IMR-90 (cell line): ENCODE measurements around the gene ZNF207. TPM values are rescaled to one million over a fixed set of nuclear protein-coding genes. Genes with fewer than 3 reads are reported as not detected.

ENCODE experiments used
- ATAC-seq: fragments of 200-7000 bp; cut with Tn5 transposase; 2 replicates; pipeline ENCODE4 v1.9.1; 2020; ENCODE audit warnings: low read depth, mild to moderate bottlenecking, moderate library complexity
- BruUV-seq: library from RNA; stranded (reverse); fragments of 400-500 nt; replicated peaks from 2 replicates; lab custom pipeline; 2021; lab: Mats Ljungman, UMichigan
- CTCF ChIA-PET: fragments of 300-600 bp; formaldehyde crosslinking; extraction: SDS; loops from one replicate; lab custom pipeline; 2021; ENCODE audit warnings: antibody characterized with exemption; lab: Yijun Ruan, JAX
- POLR2A ChIA-PET: fragments of 300-600 bp; sonication (Branson Sonifier 250); formaldehyde crosslinking; loops from one replicate; lab custom pipeline; 2022; ENCODE audit warnings: antibody characterized with exemption; ENCODE audit not compliant: unreplicated experiment; lab: Charles Lee
- DNase-seq: peaks from one replicate; pipeline ENCODE4 v3.0.0; 2013
- H2AFZ ChIP-seq: replicated peaks from 2 replicates; pipeline ENCODE3; 2013; ENCODE audit warnings: low read length, mild to moderate bottlenecking; ENCODE audit not compliant: poor library complexity
- H2AK5ac ChIP-seq: 2 replicates; pipeline ENCODE4 v1.6.1; 2013; ENCODE audit warnings: low read depth, low read length, inconsistent platforms
- H2AK9ac ChIP-seq: replicated peaks from 2 replicates; pipeline ENCODE3; 2013; ENCODE audit warnings: mild to moderate bottlenecking, low read depth, low read length, moderate library complexity; ENCODE audit not compliant: poor library complexity
- H2BK120ac ChIP-seq: 2 replicates; pipeline ENCODE4 v1.6.1; 2013; ENCODE audit warnings: low read depth, low read length, inconsistent platforms
- H2BK15ac ChIP-seq: 3 replicates; pipeline ENCODE4 v1.6.1; 2013; ENCODE audit warnings: low read depth, low read length, inconsistent platforms
- H2BK20ac ChIP-seq: 2 replicates; pipeline ENCODE4 v1.6.1; 2013; ENCODE audit warnings: low read depth, mild to moderate bottlenecking, inconsistent platforms, low read length, moderate library complexity
- H2BK5ac ChIP-seq: 2 replicates; pipeline ENCODE4 v1.6.1; 2013; ENCODE audit warnings: mild to moderate bottlenecking, low read depth, low read length, inconsistent platforms; ENCODE audit not compliant: poor library complexity, severe bottlenecking
- H3K14ac ChIP-seq: replicated peaks from 2 replicates; pipeline ENCODE4 v1.6.1; 2013; ENCODE audit warnings: low read depth, low read length, inconsistent platforms
- H3K18ac ChIP-seq: 2 replicates; pipeline ENCODE4 v1.6.1; 2013; ENCODE audit warnings: low read depth, low read length, control low read depth
- H3K23ac ChIP-seq: 2 replicates; pipeline ENCODE4 v1.6.1; 2013; ENCODE audit warnings: low read depth, low read length, inconsistent platforms
- H3K27ac ChIP-seq: 2 replicates; pipeline ENCODE4 v1.5.1; 2013; ENCODE audit warnings: mild to moderate bottlenecking, control low read depth, low read length; ENCODE audit not compliant: insufficient read depth
- H3K27me3 ChIP-seq: 2 replicates; pipeline ENCODE4 v1.6.1; 2013; ENCODE audit warnings: low read length; ENCODE audit not compliant: control insufficient read depth, insufficient read depth
- H3K36me3 ChIP-seq: 2 replicates; pipeline ENCODE4 v1.6.1; 2013; ENCODE audit warnings: low read length, mixed read lengths; ENCODE audit not compliant: control insufficient read depth, insufficient read depth
- H3K4ac ChIP-seq: 2 replicates; pipeline ENCODE4 v1.6.1; 2013; ENCODE audit warnings: low read depth, low read length, inconsistent platforms
- H3K4me1 ChIP-seq: 2 replicates; pipeline ENCODE4 v1.6.1; 2013; ENCODE audit warnings: low read length, mixed read lengths; ENCODE audit not compliant: control insufficient read depth, insufficient read depth
- H3K4me2 ChIP-seq: 2 replicates; pipeline ENCODE4 v1.6.1; 2013; ENCODE audit warnings: low read depth, mild to moderate bottlenecking, control low read depth, low read length, moderate library complexity
- H3K4me3 ChIP-seq: 2 replicates; pipeline ENCODE4 v1.5.1; 2013; ENCODE audit warnings: low read depth, mild to moderate bottlenecking, control low read depth, low read length, moderate library complexity; ENCODE audit not compliant: insufficient read depth
- H3K56ac ChIP-seq: 2 replicates; pipeline ENCODE4 v1.6.1; 2013; ENCODE audit warnings: low read length, inconsistent platforms; ENCODE audit not compliant: insufficient read depth; ENCODE audit errors: extremely low read depth
- H3K79me1 ChIP-seq, 2 experiments: 2 replicates each; pipeline ENCODE4 v1.6.1; 2013; ENCODE audit warnings: low read length in 2 of 2, inconsistent platforms in 1 of 2, low read depth in 1 of 2
- H3K9ac ChIP-seq: 2 replicates; pipeline ENCODE4 v1.6.1; 2013; ENCODE audit warnings: low read depth, low read length, control low read depth
- H3K9me1 ChIP-seq: 2 replicates; pipeline ENCODE4 v1.6.1; 2013; ENCODE audit warnings: low read length, inconsistent platforms; ENCODE audit not compliant: insufficient read depth
- H3K9me3 ChIP-seq: 2 replicates; pipeline ENCODE4 v1.6.1; 2013; ENCODE audit warnings: low read length; ENCODE audit not compliant: control insufficient read depth, insufficient read depth
- H4K20me1 ChIP-seq: 2 replicates; pipeline ENCODE4 v1.6.1; 2013; ENCODE audit warnings: low read length, inconsistent platforms; ENCODE audit not compliant: insufficient read depth
- H4K5ac ChIP-seq: 2 replicates; pipeline ENCODE4 v1.6.1; 2013; ENCODE audit warnings: mild to moderate bottlenecking, low read depth, low read length, control low read depth
- H4K8ac ChIP-seq, 2 experiments: 2 replicates each; pipeline ENCODE4 v1.6.1; 2013; ENCODE audit warnings: low read depth in 2 of 2, low read length in 2 of 2, control low read depth in 1 of 2, inconsistent platforms in 1 of 2
- H4K91ac ChIP-seq: 2 replicates; pipeline ENCODE4 v1.6.1; 2013; ENCODE audit warnings: low read depth, low read length, inconsistent platforms; ENCODE audit not compliant: insufficient read depth
- CEBPB ChIP-seq: IDR thresholded peaks from 2 replicates; pipeline ENCODE4 v1.6.1; 2012; ENCODE audit warnings: low read depth, low read length, improper control_type of control experiment
- CHD1 ChIP-seq: IDR thresholded peaks from 2 replicates; pipeline ENCODE4 v1.6.1; 2012; ENCODE audit warnings: low read depth, low read length, improper control_type of control experiment
- CTCF ChIP-seq: conservative IDR thresholded peaks from 2 replicates; pipeline ENCODE4 v1.5.1; 2012; ENCODE audit warnings: mild to moderate bottlenecking, low read depth, low read length, improper control_type of control experiment
- ELK1 ChIP-seq: fragments of 150-350 bp; IDR thresholded peaks from 2 replicates; pipeline ENCODE4 v1.6.1; 2016; ENCODE audit warnings: low read depth, mild to moderate bottlenecking, low read length, moderate library complexity, borderline replicate concordance
- MAFK ChIP-seq: IDR thresholded peaks from 2 replicates; pipeline ENCODE4 v1.6.1; 2012; ENCODE audit warnings: low read depth, low read length, improper control_type of control experiment
- MXI1 ChIP-seq: IDR thresholded peaks from 2 replicates; pipeline ENCODE4 v1.6.1; 2012; ENCODE audit warnings: low read depth, mild to moderate bottlenecking, low read length, moderate library complexity, borderline replicate concordance
- RCOR1 ChIP-seq: IDR thresholded peaks from 2 replicates; pipeline ENCODE4 v1.6.1; 2012; ENCODE audit warnings: mild to moderate bottlenecking, low read length, improper control_type of control experiment; ENCODE audit not compliant: insufficient replicate concordance
- RFX5 ChIP-seq: IDR thresholded peaks from 2 replicates; pipeline ENCODE4 v1.8.0; 2012; ENCODE audit warnings: low read depth, mild to moderate bottlenecking, low read length, moderate library complexity
- SMC3 ChIP-seq: fragments of 150-350 bp; IDR thresholded peaks from 2 replicates; pipeline ENCODE4 v1.6.1; 2016; ENCODE audit warnings: low read depth, mild to moderate bottlenecking, antibody characterized with exemption, low read length, moderate library complexity
- WGBS, 2 experiments: methylation state at CpG; one replicate each; pipeline versions ENCODE4 v1.1.5 to v1.1.7; 2013; ENCODE audit warnings: missing lambda C conversion rate in 2 of 2; ENCODE audit not compliant: insufficient read length in 1 of 2; ENCODE audit errors: extremely low coverage in 2 of 2; 5-methylcytosine and 5-hydroxymethylcytosine counted together
- dilution Hi-C: fragments of 300-500 bp; cut with HindIII; formaldehyde crosslinking; loops from one replicate; pipeline ENCODE4 v1.14.3; 2018; ENCODE audit warnings: low sequenced_read_pairs; ENCODE audit not compliant: unreplicated experiment
- in situ Hi-C: fragments of 300-500 bp; cut with MboI; formaldehyde crosslinking; loops from 3 replicates; pipeline ENCODE4 v1.14.3; 2019; ENCODE audit warnings: low sequenced_read_pairs, inconsistent platforms, mixed read lengths
- intact Hi-C: fragments of 100-400 bp; cut with micrococcal nuclease; formaldehyde crosslinking; loops from 2 replicates; pipeline ENCODE4 v1.10.0; 2022
- polyA plus RNA-seq, 3 experiments: library from polyadenylated mRNA; depleted of rRNA; stranded (reverse); fragments of >200 nt; gene quantifications; 2 replicates each; pipeline ENCODE4 v1.2.3, GENCODE V29; 2012; ENCODE audit warnings: low replicate concordance in 1 of 3
- total RNA-seq: library from RNA; depleted of rRNA; stranded (reverse); fragments of >200 nt; gene quantifications from 2 replicates; pipeline ENCODE4 v1.2.3, GENCODE V29; 2012

Gene ZNF207
- total and polyA plus RNA-seq, 2 of the 4 experiments (the other 2 are of a cell fraction): 199 to 207 TPM

GRCh38 chr17:32356750-32357149 is 6.8 kb downstream of the ZNF207 start:
- H3K4ac ChIP-seq: no peak overlapping the region
- no peak overlapping the region for H2AFZ ChIP-seq
- no peak overlapping the region for H4K91ac ChIP-seq
- no peak overlapping the region for H3K4me2 ChIP-seq
- TF ChIP-seq ELK1 (no peak), CEBPB (no peak), MXI1 (no peak), CTCF (no peak), MAFK (no peak), RCOR1 (no peak), SMC3 (no peak), CHD1 (no peak), RFX5 (no peak)
- H2BK20ac ChIP-seq: no peak overlapping the region
- ChIA-PET CTCF (no interaction called here), POLR2A (no interaction called here)
- peaks cover 10 to 53% of the 10 kb centered on the region in 2 experiments for H3K79me1 ChIP-seq
- WGBS, 2 experiments: no CpG with 5 or more reads among the region's 5 CpGs
- no peak overlapping the region for H3K23ac ChIP-seq
- H4K20me1 ChIP-seq: peaks cover 87% of the 10 kb centered on the region
- no peak overlapping the region for H3K4me3 ChIP-seq
- peaks cover 6% of the 10 kb centered on the region for H3K4me1 ChIP-seq
- no peak overlapping the region for H2BK120ac ChIP-seq
- no peak overlapping the region for H4K5ac ChIP-seq
- ATAC-seq (no peak), DNase-seq (no peak)
- in situ Hi-C loops (no loop called here), dilution Hi-C loops (no loop called here), intact Hi-C loops (no loop called here)
- no peak overlapping the region for H2AK9ac ChIP-seq
- H3K14ac ChIP-seq: no peak overlapping the region
- no peaks in the 10 kb centered on the region for H3K9me3 ChIP-seq
- no peak overlapping the region for H3K9ac ChIP-seq
- BruUV-seq: no TSS peak
- no peak overlapping the region for H3K56ac ChIP-seq
- H3K27me3 ChIP-seq: no peaks in the 10 kb centered on the region
- H3K27ac ChIP-seq: no peak overlapping the region
- no peak overlapping the region for H3K18ac ChIP-seq
- no peak overlapping the region for H2BK15ac ChIP-seq
- H3K9me1 ChIP-seq: peaks cover 12% of the 10 kb centered on the region; the same call in 1 of the 2 replicates
- no peak overlapping the region for H2BK5ac ChIP-seq
- H3K36me3 ChIP-seq: peaks cover 53% of the 10 kb centered on the region
- H2AK5ac ChIP-seq: no peak overlapping the region
- H4K8ac ChIP-seq: no peak overlapping the region
